ENCODE data around the gene BCOR. TPM values are rescaled to one million over a fixed set of nuclear protein-coding genes. Genes with fewer than 3 reads are reported as not detected.

BCOR gene
- polyA plus RNA-seq, 1 of the 3 experiments (the other 2 are of a cell fraction), result 8.8 TPM

DNA sequence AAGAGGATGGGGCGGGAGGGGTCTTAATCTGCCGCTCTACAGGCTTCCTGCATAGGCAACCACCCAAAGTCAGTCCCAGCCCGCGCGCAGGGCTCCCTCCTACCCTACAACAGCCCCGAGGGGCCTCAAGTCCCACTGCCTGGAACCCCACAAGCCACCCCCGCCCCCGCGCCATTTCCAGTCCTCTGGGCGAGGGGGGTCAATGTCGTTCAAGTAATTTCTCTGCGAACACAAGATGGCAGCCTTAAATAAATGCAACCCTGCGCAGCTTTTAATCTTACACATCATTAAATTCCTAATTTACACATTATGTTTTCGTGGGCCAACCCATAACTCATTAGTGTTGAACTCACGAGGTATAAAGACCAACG, 92.9 kb downstream of the BCOR start:
- Histone ChIP-seq H3K9me3 (no peaks in the 10 kb centered on the region), H3K79me2 (ENCODE audit: insufficient read depth) (no peaks in the 10 kb centered on the region), H4K20me1 (ENCODE audit: insufficient read depth) (no peaks in the 10 kb centered on the region), H3K4me1 (ENCODE audit: control insufficient read depth in 1 of 2, insufficient read depth in 2 of 2, low read depth in 1 of 2, low read length in 1 of 2) (peaks cover 0 to 23% of the 10 kb centered on the region in 2 experiments; a peak in 1 of 4 replicates), H3K4me2 (no peak overlapping the region), H3K27ac (ENCODE audit: low read depth in 2 of 2, low read length in 1 of 2) (no peak overlapping the region), H3K9me2 (no peaks in the 10 kb centered on the region), H3K9ac (no peak overlapping the region), H3F3A (replicated peaks; ENCODE audit: insufficient read depth) (no peaks in the 10 kb centered on the region), H2AFZ (ENCODE audit: low read depth) (no peak overlapping the region), H3K27me3 (ENCODE audit: insufficient read depth) (peaks cover 21% of the 10 kb centered on the region; the same call in 1 of the 2 replicates), H3K36me3 (replicated peaks in 1 of 2; ENCODE audit: control insufficient read depth in 1 of 2, insufficient read depth in 2 of 2, low read length in 1 of 2) (no peaks in the 10 kb centered on the region), H3K4me3 (ENCODE audit: low read depth in 2 of 2, low read length in 1 of 2) (no peak overlapping the region)
- POLR2A ChIA-PET, result no interaction called here
- CTCF ChIA-PET, result no interaction called here
- no peak for DNase-seq
- TF ChIP-seq FOXM1 (IDR thresholded peaks at IDR 0.05; ENCODE audit: low read depth) (no peak), MXI1 (IDR thresholded peaks at IDR 0.05; ENCODE audit: low read depth, low read length) (no peak), EP300 (IDR thresholded peaks at IDR 0.05; ENCODE audit: borderline replicate concordance in 1 of 2, low read depth in 1 of 2, low read length in 1 of 2) (no peak), TEAD4 (IDR thresholded peaks at IDR 0.05; ENCODE audit: borderline replicate concordance, insufficient read depth) (no peak), MEF2A (IDR thresholded peaks at IDR 0.05; ENCODE audit: borderline replicate concordance, low read depth) (no peak), RAD21 (IDR thresholded peaks at IDR 0.05; ENCODE audit: low read length) (no peak), ELF1 (IDR thresholded peaks at IDR 0.05) (no peak)
- TF ChIP-seq, protein P1, sequence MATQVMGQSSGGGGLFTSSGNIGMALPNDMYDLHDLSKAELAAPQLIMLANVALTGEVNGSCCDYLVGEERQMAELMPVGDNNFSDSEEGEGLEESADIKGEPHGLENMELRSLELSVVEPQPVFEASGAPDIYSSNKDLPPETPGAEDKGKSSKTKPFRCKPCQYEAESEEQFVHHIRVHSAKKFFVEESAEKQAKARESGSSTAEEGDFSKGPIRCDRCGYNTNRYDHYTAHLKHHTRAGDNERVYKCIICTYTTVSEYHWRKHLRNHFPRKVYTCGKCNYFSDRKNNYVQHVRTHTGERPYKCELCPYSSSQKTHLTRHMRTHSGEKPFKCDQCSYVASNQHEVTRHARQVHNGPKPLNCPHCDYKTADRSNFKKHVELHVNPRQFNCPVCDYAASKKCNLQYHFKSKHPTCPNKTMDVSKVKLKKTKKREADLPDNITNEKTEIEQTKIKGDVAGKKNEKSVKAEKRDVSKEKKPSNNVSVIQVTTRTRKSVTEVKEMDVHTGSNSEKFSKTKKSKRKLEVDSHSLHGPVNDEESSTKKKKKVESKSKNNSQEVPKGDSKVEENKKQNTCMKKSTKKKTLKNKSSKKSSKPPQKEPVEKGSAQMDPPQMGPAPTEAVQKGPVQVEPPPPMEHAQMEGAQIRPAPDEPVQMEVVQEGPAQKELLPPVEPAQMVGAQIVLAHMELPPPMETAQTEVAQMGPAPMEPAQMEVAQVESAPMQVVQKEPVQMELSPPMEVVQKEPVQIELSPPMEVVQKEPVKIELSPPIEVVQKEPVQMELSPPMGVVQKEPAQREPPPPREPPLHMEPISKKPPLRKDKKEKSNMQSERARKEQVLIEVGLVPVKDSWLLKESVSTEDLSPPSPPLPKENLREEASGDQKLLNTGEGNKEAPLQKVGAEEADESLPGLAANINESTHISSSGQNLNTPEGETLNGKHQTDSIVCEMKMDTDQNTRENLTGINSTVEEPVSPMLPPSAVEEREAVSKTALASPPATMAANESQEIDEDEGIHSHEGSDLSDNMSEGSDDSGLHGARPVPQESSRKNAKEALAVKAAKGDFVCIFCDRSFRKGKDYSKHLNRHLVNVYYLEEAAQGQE (IDR thresholded peaks at IDR 0.05; ENCODE audit: low read depth, low read length), result no peak
- WGBS (ENCODE audit: low lambda C conversion rate), result 68% methylated on average over 16 of the region's 16 CpGs

DNA sequence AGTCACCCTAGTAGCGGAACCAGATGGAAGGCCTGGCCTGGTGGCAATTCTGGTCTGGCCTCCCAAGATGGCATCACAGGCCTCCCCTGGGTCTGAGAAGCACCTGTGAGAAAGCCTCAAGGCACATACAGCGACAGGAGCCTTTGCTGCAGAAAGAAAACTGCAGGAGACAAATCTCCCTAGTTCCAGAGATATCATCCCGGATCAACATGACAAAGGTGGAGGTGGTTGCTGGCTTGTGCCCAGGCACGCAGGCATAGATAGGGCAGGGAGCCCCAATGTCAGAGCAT, 93.6 kb downstream of the BCOR start:
- Histone ChIP-seq H3K9me3 (no peaks in the 10 kb centered on the region), H3K9ac (no peak overlapping the region), H3F3A (replicated peaks; ENCODE audit: insufficient read depth) (no peaks in the 10 kb centered on the region), H4K20me1 (ENCODE audit: insufficient read depth) (no peaks in the 10 kb centered on the region), H3K36me3 (replicated peaks in 1 of 2; ENCODE audit: control insufficient read depth in 1 of 2, insufficient read depth in 2 of 2, low read length in 1 of 2) (no peaks in the 10 kb centered on the region), H3K79me2 (ENCODE audit: insufficient read depth) (no peaks in the 10 kb centered on the region), H2AFZ (ENCODE audit: low read depth) (no peak overlapping the region), H3K9me2 (no peaks in the 10 kb centered on the region), H3K27me3 (ENCODE audit: insufficient read depth) (peaks cover 21% of the 10 kb centered on the region; the same call in 1 of the 2 replicates), H3K4me1 (ENCODE audit: control insufficient read depth in 1 of 2, insufficient read depth in 2 of 2, low read depth in 1 of 2, low read length in 1 of 2) (peaks cover 0 to 20% of the 10 kb centered on the region in 2 experiments; a peak in 1 of 4 replicates), H3K4me3 (ENCODE audit: low read depth in 2 of 2, low read length in 1 of 2) (no peak overlapping the region), H3K4me2 (no peak overlapping the region), H3K27ac (ENCODE audit: low read depth in 2 of 2, low read length in 1 of 2) (no peak overlapping the region; a peak in 1 of 4 replicates)
- TF ChIP-seq SMC3 (IDR thresholded peaks at IDR 0.05; ENCODE audit: low read depth, low read length) (no peak), GABPA (IDR thresholded peaks at IDR 0.05; ENCODE audit: low read depth) (no peak), RXRA (IDR thresholded peaks at IDR 0.05; ENCODE audit: borderline replicate concordance, low read depth) (no peak), MEF2A (IDR thresholded peaks at IDR 0.05; ENCODE audit: borderline replicate concordance, low read depth) (no peak), EZH2phosphoT487 (IDR thresholded peaks at IDR 0.05; ENCODE audit: borderline replicate concordance, low read depth) (no peak), RFX5 (IDR thresholded peaks at IDR 0.05; ENCODE audit: low read length) (no peak), SIN3A (IDR thresholded peaks at IDR 0.05; ENCODE audit: borderline replicate concordance, low read depth, low read length) (no peak), FOXM1 (IDR thresholded peaks at IDR 0.05; ENCODE audit: low read depth) (no peak)
- TF ChIP-seq, protein P2, sequence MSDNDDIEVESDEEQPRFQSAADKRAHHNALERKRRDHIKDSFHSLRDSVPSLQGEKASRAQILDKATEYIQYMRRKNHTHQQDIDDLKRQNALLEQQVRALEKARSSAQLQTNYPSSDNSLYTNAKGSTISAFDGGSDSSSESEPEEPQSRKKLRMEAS (IDR thresholded peaks at IDR 0.05; ENCODE audit: low read depth), result no peak
- TF ChIP-seq, protein P3, sequence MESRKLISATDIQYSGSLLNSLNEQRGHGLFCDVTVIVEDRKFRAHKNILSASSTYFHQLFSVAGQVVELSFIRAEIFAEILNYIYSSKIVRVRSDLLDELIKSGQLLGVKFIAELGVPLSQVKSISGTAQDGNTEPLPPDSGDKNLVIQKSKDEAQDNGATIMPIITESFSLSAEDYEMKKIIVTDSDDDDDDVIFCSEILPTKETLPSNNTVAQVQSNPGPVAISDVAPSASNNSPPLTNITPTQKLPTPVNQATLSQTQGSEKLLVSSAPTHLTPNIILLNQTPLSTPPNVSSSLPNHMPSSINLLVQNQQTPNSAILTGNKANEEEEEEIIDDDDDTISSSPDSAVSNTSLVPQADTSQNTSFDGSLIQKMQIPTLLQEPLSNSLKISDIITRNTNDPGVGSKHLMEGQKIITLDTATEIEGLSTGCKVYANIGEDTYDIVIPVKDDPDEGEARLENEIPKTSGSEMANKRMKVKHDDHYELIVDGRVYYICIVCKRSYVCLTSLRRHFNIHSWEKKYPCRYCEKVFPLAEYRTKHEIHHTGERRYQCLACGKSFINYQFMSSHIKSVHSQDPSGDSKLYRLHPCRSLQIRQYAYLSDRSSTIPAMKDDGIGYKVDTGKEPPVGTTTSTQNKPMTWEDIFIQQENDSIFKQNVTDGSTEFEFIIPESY (IDR thresholded peaks at IDR 0.05; ENCODE audit: borderline replicate concordance, low read depth), result no peak
- TF ChIP-seq, protein P1 (IDR thresholded peaks at IDR 0.05; ENCODE audit: low read depth, low read length), result no peak
- POLR2A ChIA-PET, result no interaction called here
- WGBS (ENCODE audit: low lambda C conversion rate), result 52% methylated on average over 3 of the region's 4 CpGs
- CTCF ChIA-PET, result no interaction called here
- DNase-seq, result no peak
